Esophagus squamous epithelium (tissue), 4 donors: ENCODE data around the gene ARL10.

Experiments
- CTCF ChIP-seq, 6 experiments: fragments of 450-650 bp in 4 of 6; fragments of 200-600 bp in 2 of 6; sonication (generic) in 2 of 6; IDR thresholded peaks; one replicate each; pipeline ENCODE4 v1.5.1; 2016 to 2019; ENCODE audit warnings: antibody characterized with exemption in 6 of 6, mild to moderate bottlenecking in 4 of 6, moderate library complexity in 4 of 6
- POLR2A ChIP-seq, 4 donors: fragments of 450-650 bp; IDR thresholded peaks; one replicate each; pipeline ENCODE4 v1.6.1; 2017; ENCODE audit warnings: antibody characterized with exemption in 4 of 4, mild to moderate bottlenecking in 4 of 4, moderate library complexity in 3 of 4

- TF ChIP-seq CTCF (IDR thresholded peaks at IDR 0.05): peak; percentile 50 to 97 (median 94)
- peak in 3 of 4 donors; percentile 93 to 95 (median 94) for TF ChIP-seq POLR2A (IDR thresholded peaks at IDR 0.05)
Measured at GRCh38 chr5:176415952-176416924, 51.0 kb downstream of the ARL10 start, which contains the start of gene CLTB.
